Kidney glomerular epithelial cell (primary cell): ENCODE data around the gene TMA7.

ENCODE experiments used
- DNase-seq: peaks from one replicate; lab custom pipeline; 2025; lab: John Stamatoyannopoulos, UW

TMA7 gene

GRCh38 chr3:48423241-48423882 lies 16.7 kb upstream of the TMA7 start:
- no peak for DNase-seq

GRCh38 chr3:48423883-48424695 lies 16.0 kb upstream of the TMA7 start:
- no peak for DNase-seq

DNA sequence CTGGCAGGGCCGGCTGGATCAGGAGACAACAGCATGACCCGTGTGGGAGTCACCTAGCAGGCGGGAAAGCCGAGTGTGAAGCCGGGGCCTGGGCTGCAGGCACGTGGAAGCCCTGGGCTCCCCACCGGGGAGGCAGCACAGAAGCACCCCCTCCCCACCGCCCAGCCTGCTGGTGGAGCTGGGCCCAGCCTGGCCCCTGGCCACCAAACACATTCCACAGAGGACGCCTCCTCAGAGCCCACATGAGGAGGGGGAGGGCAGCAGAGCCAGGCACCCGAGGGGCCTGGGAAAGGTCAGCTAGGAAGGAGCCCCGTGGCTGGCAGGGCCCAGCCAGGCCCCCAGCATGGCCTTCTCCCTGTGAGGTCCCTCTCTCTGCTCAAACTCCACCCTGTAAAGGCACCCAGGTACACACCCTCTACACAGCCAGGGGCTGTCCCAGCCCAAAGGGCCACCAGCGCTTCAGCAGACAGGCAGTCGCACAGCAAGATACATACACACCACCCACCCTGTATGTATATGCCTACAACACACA lies 14.7 kb upstream of the TMA7 start:
- peak; percentile 21 for DNase-seq

- no peak for DNase-seq
Measured at GRCh38 chr3:48426401-48426909, 13.6 kb upstream of the TMA7 start.

- DNase-seq, result peak; percentile 42
Measured at GRCh38 chr3:48426944-48427629, 13.0 kb upstream of the TMA7 start.

- DNase-seq, result peak; percentile 64
Measured at GRCh38 chr3:48427630-48427962, 12.5 kb upstream of the TMA7 start.

DNA sequence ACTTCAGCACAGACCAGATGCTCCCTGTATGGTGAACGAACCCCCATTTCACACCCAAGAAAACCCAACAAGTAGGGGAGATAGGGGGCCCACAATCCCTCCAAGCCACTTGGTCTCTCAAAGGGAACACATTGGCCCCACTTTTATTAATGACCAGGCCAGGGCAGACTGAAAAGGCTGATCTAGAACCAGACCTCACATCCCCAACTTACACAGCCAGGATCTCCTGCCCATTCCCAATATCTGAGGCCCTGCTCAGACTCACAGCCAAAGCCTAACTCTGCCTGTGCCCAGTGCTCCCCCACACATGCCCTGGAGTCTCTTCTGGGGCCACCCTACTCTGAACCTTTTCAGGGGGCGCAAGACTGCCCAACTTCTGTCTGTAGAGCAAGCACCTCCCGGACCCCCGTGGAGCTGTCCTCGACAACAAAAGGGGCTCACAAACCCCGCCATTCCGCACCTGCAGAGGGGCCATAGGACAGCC lies 11.9 kb upstream of the TMA7 start:
- no peak for DNase-seq

DNA sequence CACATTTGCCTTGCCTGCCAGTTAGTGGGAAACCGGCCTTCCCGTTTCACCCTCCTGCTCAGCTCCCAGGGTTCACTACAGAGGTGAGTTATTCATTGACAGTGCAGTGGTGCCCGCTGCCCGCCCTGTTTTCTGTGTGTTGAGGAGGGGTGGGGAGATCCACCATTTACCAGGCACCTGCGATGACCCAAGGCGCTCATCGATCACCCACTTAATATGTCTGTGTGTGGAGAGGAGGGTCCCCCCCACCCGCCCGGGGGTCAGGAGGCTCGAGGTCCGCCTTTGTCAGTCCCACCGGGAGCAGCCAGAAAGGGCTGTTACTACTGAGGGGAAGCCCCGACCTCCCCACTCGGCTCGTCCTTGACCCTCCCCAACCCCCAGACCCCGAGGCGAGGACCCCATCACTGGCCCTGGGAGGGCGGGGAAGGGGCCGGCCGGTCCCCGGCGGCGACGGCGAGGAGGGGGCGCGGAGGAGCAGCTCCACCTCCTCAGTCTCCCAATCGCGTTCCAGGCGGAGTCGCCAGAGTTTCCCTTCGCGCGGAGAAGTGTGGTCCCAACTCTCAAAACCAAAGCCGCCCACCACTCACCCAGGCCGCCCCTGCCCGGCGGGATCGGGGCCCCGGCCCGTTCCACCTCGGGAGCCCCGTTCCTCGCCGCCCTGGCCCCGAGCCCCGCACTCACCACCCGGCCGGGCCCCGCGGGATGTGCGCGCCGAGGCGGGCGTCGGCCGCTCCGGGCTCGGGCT lies 11.3 kb upstream of the TMA7 start:
- DNase-seq, result peak; percentile 79

- DNase-seq, result no peak
Measured at GRCh38 chr3:48429317-48429959, 10.6 kb upstream of the TMA7 start.

- peak; percentile 31 for DNase-seq
Measured at GRCh38 chr3:48429960-48430707, 9.9 kb upstream of the TMA7 start, which contains the start of gene PLXNB1. Gene PLXNB1 (minus strand): TSS chr3:48430086. CDS start chr3:48424611, 5,475 bp downstream.

GRCh38 chr3:48430708-48431101 lies 9.4 kb upstream of the TMA7 start:
- no peak for DNase-seq

- no peak for DNase-seq
Measured at GRCh38 chr3:48431224-48432029, 8.6 kb upstream of the TMA7 start.

GRCh38 chr3:48432411-48433371 lies 7.4 kb upstream of the TMA7 start:
- DNase-seq, result no peak

DNA sequence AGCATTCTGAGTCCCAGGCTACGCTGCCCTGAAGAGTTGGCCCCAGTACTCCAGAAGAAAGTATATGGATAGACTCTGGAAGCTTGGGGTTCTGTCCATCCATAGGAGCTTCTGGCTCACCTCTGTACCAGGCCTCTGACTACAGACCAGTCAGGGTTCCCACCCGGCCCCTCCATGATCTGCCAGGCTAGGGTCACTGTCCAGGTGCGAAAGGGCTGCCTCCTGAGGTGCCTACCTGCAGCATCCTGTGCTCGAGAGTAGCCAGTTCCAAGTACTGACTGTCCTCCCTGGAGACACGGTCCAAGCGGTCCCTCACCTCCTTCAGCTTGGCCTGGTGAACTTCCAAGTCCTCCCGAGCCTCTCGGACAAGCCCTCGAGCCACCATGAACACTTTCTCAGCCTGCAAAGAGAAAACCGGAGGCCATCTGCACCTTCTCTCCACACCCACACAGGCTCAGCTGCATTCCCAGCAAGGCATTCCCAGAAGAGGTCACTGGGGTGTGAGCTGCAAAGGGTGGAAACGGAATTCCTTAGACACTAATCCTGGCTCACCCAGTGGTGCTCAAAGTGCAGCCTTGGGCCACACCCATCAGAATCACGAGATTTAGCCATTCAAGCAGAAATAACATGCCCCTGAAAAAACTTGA lies 6.5 kb upstream of the TMA7 start:
- DNase-seq, result peak; percentile 65

DNA sequence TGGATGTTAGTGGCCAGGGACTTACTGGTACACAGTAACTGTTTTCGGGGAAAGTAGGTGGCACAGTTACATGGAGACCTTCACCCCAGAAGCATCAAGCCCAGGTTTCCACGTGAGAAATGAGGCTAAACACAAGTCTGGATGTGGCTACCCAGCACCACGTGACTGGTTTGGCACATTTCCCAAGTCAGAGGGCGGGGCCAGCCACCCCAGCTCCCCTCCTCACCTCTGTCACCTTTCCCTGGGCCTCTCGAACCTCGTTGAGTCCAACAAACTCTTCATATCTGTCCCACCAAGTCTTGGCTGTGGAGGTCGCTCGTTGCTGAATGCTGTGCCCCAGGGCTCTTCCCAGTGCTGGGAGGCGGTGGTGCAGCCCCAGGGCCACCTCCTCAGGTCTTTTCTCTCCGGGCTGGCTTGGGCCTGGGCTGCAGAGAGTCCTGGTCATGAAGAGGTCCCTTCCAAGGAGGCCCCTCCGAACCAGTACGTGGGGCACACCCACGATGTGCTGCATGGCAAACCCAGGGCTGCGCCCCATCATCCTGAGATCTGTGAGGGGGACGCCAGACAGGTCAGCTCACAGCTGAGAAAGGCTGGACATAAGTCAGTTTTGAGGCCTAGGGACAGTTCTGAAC lies 5.3 kb upstream of the TMA7 start:
- no peak for DNase-seq

- DNase-seq, result no peak
Measured at GRCh38 chr3:48435223-48435595, 4.8 kb upstream of the TMA7 start.

DNA sequence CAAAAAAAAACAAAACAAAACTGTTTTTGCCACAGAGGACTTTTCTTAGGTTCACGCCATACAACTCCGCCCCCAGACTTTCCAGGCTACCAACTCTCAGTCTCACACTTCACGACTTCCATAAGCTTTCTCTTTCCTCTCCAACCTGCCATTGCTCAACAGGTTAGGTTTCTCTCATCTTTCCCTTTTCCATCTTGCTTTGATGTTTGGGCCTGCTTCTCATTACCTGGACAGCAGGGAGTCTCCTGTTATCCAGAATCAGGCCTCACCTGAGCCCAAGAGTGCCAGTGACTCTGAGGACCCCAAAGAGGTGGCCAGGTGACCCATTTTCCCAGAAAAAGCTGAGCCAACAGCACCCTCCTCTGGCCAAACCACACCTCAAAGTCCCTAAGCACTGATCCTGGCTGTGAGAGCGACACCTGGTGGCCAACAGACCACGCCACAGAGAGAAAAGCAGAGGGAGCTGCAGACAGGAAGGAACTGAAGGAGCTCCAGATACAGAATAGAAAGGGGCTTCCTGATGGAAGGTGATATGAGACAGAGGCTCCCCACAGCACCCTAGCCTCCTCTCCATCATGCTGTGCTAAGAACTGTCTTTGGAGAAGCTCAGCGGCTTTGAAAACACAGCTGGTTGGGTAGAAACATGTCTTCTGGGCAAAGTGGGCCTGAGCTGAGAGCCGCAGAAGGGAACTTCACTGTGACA lies 4.1 kb upstream of the TMA7 start:
- DNase-seq, result peak; percentile 88
